Fibroblast of the conjunctiva (primary cell): Measurements from ENCODE around the gene KIF13A.
"Not testable (repeated sequence)": the region's sequence is repeated elsewhere in the genome, so short reads cannot be mapped to it uniquely, and the experiment has no call there.

Source experiments
- DNase-seq: peaks from one replicate; pipeline ENCODE4 v3.0.0-alpha.2; 2010; ENCODE audit warnings: low read depth

Gene KIF13A

DNA sequence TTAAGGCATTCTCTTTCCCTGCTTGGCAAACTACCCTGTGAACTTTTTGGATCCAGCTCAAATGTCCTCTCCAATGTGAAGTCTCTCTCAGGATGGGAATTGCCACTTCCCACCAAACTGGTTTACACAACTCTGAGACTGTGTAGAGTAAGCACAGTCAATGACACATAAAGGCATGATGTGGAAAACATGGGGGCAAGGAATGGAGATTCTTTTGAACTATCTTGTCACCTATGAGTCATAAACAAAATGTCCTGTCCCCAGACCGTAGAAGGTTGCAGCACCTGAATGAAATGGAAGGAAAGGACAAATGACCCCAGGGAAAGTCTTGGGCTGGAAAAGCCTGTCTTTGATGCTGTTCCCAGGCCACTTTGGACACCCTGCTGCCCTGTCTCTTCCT lies 11.0 kb upstream of the KIF13A start:
- no peak for DNase-seq

DNA sequence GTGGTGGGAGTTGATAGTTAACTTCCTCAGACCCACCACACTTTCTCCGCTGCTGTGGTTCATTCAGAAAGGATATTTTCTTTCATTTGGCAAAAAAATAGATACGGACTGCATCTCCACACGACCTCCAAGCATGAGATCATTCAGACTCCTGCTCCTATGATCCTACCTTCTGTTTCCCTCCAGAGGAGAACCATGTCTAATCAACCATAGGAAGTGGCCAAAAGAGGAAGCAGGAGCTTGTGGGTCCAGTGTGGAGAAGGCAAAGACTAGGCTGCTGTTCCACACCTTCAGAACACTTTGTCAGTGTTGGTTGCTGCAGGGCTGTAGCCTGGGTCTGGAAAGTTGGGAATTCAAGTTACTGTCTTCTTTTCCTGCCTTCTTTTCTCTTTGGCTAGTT lies 10.6 kb upstream of the KIF13A start:
- DNase-seq, result no peak

DNA sequence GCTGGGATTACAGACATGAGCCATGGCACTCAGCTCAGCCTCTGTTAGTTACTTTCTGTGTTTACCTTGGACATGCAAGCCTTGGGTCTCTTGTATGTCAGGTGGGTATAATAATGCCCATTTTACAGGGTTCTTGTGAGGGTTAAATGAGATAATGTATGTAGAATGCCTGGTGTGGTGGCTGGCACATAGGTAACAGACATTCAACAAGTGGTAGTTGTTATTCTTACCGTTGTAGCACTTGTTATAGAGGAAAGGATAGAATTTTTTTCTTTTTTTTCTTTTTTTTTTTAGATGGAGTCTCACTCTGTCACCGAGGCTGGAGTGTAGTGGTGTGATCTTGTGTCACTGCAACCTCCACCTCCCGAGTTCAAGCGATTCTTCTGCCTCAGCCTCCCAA lies 8.0 kb upstream of the KIF13A start:
- no peak for DNase-seq

DNA sequence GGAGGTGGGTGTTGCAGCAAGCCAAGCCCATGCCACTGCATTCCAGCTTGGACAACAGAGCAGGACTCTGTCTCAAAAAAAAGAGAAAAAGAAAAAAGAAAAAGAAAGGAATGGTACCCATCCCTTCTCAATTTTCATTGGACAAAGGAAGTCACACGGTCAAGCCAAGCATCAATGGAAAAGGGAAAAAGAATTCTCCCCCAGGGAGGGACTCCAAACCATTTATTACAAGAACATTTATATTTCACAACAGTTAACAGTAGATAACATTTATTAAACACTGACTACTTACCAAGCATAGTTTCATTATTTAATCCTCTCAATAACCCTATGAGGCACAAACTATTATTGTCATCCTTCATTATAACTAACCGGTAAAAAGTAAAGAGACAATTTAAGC lies 6.6 kb upstream of the KIF13A start:
- DNase-seq, result no peak

DNA sequence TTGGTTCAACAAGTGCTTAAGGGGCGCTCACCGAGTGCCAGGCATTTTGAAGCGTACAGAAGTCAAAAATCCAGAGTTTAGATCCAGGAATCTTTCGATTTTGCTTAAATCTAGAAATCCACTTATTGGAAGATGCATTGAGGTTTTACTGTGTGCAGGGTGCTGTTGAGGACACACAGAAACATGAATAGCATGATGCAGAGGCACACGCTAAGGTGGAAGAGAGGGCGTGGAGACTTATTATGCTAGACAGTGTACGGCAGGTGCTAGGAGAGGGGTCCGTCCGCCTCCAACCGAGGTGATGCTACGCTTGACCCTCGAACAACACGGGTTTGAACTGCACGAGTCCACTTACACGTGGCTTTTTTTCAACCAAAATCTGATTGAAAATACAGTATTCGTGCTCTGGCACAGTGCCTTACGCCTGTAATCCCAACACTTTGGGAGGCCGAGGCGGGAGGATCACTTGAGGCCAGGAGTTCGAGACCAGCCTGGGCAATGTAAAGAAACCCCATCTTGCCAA lies 1.0 kb upstream of the KIF13A start:
- DNase-seq, result no peak

DNA sequence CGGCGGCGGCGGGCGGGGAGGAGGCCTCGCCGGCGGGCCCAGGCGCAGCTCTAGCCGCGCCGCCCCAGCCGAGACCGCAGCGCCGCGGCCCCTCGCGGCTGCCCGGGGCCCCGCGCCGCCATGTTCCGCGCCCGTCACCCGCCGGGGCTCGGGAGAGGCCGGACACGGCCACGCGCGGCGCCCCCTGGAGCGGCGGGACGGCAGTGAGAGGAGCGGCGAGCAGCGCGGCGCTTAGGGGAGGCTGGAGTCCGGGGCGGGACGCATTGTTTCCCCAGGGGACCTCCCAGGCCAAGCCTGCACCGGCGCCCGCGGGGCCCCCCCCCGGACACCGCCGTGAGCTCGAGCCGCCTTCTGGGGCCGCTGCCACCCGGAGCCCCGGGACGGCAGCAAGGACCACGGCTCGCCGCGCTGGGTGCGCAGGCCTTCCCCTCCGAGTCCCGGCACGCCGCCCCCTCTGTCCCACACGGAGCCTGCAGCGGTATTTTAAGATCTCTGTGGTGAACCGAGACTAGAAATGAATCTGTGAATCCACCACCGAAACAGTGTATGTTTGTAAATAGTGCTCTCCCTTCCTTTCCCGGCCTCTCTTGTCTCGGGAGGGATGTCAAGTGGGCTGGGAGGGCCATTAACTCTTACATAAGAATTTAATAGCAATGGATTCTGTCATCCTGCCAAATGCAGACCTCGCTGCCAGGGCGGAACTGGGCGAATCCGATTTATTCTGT lies 424 bp upstream of the KIF13A start:
- DNase-seq, result no peak

DNA sequence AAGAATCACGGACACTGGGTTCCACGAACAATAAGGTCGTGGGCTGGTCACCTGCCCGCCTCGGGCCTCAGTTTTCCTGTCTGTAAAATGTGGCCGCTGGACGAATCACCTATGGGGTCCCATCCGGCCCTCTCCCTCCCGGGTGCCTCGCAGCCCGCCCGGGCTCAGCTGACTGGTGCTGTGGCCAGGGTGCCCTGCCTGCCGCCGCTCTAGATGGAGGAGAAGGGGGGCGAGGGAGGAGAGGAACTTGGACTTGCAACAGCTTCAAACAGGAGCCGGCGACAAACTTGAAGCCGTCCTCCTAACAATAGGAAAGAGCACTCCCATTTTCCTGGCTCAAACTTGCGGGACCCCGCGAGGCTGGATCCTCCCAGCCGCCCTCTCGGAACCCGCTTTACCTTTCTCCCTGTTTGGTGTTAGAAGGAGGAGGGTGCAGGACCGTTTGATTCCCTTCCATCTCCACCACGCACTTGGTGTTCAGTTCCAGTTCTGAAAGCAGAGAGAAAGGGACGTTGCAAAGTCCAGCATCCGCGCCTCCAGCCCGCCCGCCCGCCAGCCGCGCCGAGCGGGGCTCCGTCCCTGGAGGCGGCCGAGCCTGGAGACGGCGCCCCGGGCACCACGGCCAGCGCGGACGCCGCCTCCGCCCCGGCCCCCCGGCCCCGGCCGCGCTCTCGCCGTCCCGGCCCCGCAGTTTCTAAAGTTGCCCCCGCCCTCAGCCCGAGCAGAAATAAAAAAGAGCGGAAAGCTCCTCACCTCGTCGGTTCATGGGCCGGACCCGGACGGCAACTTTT lies 584 bp downstream of the KIF13A start:
- DNase-seq, result no peak

DNA sequence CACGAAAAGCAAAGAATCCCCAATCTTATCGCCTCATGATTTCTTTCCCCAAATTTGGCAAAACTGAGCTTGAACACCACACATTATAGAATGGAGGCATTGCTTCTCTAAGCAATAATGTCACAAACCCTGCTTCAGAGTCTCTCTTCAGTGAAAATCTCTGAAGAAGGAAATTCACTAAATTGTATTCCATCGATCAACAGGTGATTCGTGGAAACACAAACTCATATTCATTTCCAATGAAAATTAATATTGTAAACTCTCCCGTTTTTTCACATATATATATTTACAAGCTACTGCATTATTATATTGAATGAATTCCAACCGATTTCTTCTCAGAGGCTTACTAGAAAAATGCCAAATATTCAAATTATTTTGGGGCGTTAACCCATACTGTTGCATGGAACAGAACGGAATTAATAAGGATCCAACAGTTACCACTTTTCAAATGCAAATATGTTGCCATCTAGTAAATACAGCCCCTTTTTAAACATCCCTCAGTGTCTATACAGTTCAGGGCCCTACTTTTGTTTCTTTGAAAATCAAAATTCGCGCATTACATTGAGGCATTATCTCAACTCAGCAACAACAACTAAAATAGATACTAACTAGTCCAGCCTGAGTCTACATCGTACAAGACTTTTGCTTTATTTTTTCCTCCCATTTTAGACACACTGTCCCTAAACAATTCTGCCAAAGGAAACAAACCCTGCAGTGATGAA lies 1.3 kb downstream of the KIF13A start:
- DNase-seq, result no peak

DNA sequence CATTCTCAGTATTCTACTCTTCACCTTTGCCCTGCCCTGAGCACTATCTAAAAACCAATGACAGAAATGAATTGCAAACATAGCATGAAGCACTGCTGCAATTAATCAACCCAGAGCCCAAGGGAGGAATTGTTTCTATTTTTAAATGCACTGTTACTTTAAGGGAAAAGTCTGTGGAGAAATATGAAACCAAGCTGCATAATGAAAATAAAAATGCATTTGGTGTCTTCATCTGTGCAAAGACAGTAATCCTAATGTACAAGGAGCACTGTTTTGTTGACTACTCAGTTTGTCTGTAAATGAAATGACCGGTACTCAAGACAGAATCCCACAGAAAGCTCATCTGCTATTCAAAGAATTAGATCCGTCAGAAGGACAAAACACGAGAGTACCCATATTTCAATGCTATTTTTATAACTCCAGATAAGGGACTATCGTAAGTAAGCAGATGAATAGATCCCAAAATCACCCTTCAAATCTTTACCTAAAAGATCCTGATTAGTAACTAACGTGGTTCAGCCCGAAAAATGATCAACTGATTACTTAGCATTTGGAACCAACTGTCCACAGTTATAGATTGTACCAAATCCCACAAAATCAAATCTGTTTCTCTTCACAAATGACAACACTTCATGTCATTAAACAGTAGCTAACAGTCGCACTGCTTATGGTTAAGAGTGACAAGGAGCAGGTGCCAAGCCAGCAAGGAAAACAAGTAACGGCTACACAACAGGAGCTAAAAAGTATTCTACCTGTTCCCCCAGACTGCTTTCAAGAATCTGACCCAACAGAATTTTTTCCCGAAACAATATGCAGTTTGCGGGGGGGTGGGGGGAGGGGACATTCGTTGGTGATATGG lies 2.4 kb downstream of the KIF13A start:
- DNase-seq, result no peak

DNA sequence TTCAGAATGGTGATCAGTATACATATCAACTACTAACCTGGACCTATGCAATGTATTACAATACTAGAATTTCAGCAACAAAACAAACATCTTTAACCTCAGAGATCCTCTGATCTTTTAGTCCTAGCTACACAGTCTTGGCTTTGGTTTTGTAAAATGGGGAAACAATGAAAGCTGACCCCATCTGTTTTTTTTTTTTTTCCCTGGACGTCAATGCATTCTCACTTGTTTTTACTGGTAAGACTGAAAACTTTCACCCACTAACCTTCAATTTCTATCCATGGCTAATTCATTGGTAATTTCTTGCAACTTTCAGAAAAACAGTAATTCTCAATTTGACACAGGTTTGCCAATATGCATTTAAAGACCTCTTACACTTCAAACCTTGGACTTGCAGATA lies 3.0 kb downstream of the KIF13A start:
- DNase-seq, result no peak

DNA sequence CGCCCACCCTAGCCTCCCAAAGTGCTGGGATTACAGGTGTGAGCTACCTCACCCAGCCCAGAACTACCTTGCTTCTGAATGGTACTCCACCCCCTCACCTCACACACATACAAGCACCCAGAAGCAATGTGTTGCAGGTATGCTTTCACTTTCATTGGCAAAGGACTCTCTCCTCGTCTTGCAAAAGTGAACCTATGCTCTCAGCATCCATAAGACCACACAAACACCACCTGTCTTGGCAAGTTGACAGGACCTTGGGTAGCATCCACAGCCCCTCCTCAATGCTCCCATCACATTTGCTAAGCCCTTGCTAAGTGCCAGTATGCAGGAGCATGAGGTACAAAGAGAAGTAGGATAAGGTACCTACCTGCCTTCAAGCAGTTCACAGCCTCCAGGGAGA lies 3.7 kb downstream of the KIF13A start:
- DNase-seq, result no peak

DNA sequence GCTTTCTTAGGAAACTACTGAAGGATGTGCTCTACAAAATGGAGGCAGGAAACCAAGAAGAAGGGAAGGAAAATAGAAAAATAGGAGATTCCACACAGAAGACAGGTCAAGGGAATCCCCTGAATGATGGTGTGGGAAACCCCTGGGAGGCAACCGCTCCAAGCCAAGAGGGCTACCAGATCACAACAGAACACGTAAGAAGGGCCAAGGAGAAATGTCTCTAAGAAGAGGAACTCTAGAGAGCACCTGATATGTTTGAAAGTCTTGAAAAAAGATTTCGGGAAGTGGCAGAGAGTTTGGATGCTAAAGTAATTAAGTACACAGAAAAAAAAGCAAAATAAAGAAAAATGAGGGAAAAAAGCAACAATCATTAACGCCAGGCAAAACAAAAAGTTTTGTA lies 7.1 kb downstream of the KIF13A start:
- DNase-seq, result no peak

DNA sequence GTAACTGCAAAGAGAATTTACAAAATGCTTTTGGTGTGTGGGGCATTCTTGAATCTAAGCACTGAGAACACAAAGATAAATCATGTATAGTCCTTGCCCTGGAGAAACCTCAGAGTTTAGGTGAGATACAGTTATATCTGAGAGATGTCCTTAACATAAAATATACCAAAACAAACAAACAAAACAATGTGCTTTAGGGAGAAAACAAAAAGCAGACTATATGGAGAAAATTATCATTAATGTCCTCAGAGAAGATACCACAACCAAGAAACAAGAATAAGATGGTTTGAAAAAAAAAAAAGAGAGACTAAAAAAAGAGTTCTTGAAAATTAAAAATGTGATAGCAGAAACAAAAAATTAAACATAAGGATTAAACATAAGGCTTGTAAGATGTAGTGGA lies 8.0 kb downstream of the KIF13A start:
- no peak for DNase-seq

DNA sequence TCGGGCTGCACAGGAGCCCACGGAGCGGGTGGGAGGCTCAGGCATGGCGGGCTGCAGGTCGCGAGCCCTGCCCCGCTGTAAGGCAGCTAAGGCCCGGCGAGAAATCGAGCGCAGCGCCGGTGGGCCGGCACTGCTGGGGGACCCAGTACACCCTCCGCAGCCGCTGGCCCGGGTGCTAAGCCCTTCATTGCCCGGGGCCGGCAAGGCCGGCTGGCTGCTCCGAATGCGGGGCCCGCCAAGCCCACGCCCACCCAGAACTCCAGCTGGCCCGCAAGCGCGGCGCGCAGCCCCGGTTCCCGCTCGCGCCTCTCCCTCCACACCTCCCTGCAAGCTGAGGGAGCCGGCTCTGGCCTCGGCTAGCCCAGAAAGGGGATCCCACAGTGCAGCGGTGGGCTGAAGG lies 11.2 kb downstream of the KIF13A start:
- DNase-seq, result not testable (repeated sequence)

DNA sequence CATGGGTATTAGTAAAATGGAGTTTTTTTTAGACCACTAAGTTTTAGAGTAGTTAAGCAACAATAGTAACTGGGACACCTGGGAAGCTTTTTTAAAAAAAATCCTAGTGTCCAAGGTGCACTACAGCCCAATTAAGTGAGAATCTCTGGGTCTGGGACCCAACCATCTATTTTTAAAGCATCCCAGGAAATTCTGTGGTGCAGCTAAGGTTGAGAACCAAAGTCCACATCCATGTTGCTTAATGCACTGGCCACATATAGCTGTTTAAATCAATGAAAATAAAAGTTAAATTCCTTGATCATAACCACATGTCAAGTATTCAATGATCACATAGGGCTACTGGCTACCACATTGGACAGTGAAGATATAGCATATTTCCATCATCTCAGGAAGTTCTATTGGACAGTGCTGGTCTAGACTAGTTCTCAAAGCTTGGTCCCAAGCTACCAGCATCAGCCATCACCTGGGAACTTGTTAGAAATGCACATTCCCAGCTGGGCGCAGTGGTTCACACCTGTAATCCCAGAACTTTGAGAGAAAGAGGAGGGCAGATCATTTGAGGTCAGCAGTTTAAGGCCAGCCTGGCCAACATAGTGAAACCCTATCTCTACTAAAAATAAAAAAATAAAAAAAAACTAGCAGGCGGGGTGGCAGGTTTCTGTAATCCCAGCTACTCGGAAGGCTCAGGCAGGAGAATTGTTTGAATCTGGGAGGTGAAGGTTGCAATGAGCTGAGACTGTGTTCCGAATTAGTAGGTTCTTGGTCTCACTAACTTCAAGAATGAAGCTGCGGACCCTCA lies 12.7 kb downstream of the KIF13A start:
- DNase-seq, result no peak

DNA sequence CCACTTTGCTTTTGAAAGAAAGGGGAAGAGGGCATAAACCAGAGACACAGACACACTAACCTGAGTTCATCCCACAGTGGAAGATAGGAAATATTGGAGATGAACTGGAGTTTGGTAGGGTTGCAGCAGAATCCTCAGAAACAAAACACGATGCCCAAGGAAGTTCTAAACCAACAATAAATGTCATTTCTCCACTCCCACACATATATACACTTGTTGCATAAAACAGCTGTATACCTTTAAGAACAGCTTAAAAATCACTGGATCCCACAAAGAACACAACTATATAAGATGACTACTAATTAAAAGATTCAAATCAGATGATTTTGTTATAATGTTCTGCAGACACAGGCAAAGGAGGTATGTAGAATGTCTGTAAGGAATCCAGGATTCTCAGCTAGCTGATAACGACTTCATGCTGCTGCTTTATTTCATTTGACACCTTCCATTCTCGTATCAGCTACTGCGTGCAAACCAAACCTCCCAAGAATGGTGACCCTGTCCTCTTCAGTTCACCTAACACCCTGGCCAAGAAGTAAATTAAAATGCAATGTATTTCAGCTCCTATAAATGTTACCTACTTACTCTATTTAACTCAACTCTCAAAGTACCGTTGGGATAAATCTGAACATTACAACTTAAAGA lies 14.3 kb downstream of the KIF13A start:
- DNase-seq, result no peak

DNA sequence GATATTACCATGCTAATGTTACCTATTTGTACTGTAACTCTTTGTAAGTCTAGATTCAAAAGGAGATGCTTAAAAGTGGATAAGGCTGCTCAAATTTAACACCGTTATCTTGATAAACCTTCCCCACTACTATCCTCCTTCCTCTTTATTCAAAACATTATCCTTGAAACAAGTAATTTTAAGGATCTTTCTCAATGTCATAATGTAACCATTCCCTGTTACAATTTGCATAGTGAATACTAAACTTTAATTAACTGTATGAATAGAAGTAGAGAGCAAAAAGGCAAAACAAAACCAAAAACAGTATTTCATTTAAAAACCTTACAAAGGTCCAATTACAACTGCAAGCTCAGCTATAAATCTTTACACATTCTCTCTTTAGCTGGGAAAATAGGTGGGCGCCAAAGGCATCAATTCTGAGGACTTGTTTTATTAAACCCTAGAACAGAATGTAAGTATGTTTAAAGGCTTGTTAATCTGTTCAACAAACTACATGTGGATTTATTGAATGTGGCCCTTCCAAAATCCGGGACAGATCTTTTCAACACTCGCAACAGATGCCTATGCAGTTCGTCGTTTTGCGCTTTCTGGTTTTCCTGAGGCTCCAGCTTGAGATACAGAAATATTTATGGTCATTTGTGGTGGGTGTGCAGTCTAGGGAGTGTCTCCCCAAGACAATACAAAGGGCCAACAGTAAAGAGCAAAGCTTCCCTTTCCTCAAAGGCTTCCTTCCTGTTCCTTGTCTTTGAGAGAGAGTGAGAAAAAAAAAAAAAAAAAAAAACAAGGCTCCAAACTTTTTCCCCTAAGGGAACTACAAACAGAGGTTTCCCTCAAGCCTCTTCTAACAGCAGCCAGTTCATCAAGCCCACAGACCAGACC lies 15.1 kb downstream of the KIF13A start:
- DNase-seq, result no peak

DNA sequence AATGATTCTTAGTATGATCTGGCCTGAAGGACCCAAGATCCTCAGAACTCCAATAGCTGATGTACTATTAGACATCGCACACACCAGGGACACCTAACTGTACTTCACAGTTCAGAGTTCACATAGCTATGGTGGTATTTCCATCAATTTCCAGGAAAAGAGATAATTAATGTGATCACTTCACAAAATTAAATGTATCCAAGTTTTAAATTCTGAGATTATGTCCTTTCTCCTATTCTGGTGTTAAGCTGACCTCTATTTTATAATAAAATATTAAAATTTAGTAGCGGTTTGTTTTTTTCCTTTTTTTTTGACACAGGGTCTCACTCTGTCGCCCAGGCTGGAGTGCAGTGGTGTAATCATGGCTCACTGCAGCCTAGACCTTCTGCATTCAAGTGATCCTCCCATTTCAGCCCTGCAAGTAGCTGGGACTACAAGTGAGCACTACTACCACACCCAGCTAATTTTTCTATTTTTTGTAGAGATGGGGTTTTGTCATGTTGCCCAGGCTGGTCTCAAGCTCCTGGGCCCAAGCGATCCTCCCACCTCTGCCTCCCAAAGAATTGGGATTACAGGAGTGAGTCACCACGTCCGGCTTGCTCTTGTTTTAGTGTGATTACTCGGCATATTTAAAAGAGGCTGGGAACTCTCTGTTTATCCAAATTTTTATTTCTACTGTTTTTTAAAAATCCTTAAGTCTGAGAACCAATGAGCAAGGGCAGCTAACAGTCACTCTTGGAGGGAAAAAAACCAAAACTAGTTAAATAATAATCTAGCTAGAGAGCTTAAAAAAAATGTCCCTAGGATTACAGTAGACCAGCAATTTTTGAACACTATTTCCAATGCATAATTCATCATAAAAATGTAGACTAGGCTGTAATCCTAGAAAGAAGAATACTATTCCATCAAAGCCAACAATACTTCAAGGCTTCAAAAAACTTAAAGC lies 16.0 kb downstream of the KIF13A start:
- no peak for DNase-seq
